HCT116 (cell line): Measurements from ENCODE around the gene STK32B. TPM values are rescaled to one million over a fixed set of nuclear protein-coding genes. Genes with fewer than 3 reads are reported as not detected.

ENCODE experiments used
- ATAC-seq: fragments of 200-7000 bp; cut with Tn5 transposase; 2 replicates; pipeline ENCODE4 v1.9.1; 2020; ENCODE audit warnings: mild to moderate bottlenecking, moderate library complexity
- BruUV-seq: library from RNA; stranded (reverse); fragments of 400-500 nt; replicated peaks from 2 replicates; lab custom pipeline; 2021; lab: Mats Ljungman, UMichigan
- CTCF ChIA-PET: fragments of 300-600 bp; sonication (Branson Sonifier 250); formaldehyde crosslinking; loops from one replicate; lab custom pipeline; 2021; ENCODE audit warnings: antibody characterized with exemption; lab: Charles Lee
- POLR2A ChIA-PET: fragments of 300-600, 350-600 bp; sonication (Branson Sonifier 250); formaldehyde crosslinking; loops from one replicate; lab custom pipeline; 2021; ENCODE audit warnings: antibody characterized with exemption; lab: Charles Lee
- RAD21 ChIA-PET, 2 experiments: fragments of 300-600 bp; sonication (Branson Sonifier 250); formaldehyde crosslinking; loops; one replicate each; lab custom pipeline; 2023; ENCODE audit warnings: low total read pairs in 2 of 2; ENCODE audit not compliant: uncharacterized antibody in 2 of 2, unreplicated experiment in 2 of 2, low non-redundant PET in 1 of 2; lab: Charles Lee
- DNase-seq: peaks from one replicate; pipeline ENCODE4 v3.0.0-alpha.2; 2010; ENCODE audit warnings: low read depth, low spot score
- H2AFZ ChIP-seq: fragments of 200-600 bp; shearing (Covaris generic), sonication (generic); 2 replicates; pipeline ENCODE4 v1.6.1; 2017; ENCODE audit warnings: low read depth, mixed run types, mixed read lengths, antibody characterized with exemption, low read length; ENCODE audit not compliant: poor library complexity, severe bottlenecking
- H3K27ac ChIP-seq: 2 replicates; pipeline ENCODE4 v1.5.1; 2012; ENCODE audit warnings: low read depth, low read length
- H3K27me3 ChIP-seq: fragments of 200-600 bp; sonication (generic); 2 replicates; pipeline ENCODE4 v1.6.1; 2016; ENCODE audit warnings: mixed run types, low read length, mixed read lengths; ENCODE audit not compliant: insufficient read depth
- H3K36me3 ChIP-seq, 2 experiments: fragments of 200-500 bp in 1 of 2; fragments of 200-600 bp in 1 of 2; sonication (Bioruptor generic) in 1 of 2; sonication (generic) in 1 of 2; 2 replicates each; pipeline versions ENCODE4 v1.5.1 to v1.6.1; 2014 to 2016; ENCODE audit warnings: low read length in 2 of 2, inconsistent platforms in 1 of 2, mixed read lengths in 1 of 2, mixed run types in 1 of 2; ENCODE audit not compliant: insufficient read depth in 2 of 2, control insufficient read depth in 1 of 2
- H3K4me1 ChIP-seq, 2 experiments: fragments of 200-600 bp in 1 of 2; sonication (generic) in 1 of 2; 2 replicates each; pipeline versions ENCODE4 v1.5.1 to v1.6.1; 2012 to 2017; ENCODE audit warnings: low read length in 2 of 2, inconsistent platforms in 1 of 2, mild to moderate bottlenecking in 1 of 2, mixed read lengths in 1 of 2, mixed run types in 1 of 2, moderate library complexity in 1 of 2; ENCODE audit not compliant: insufficient read depth in 2 of 2, control insufficient read depth in 1 of 2
- H3K4me2 ChIP-seq: fragments of 200-600 bp; sonication (generic); 2 replicates; pipeline ENCODE4 v1.6.1; 2017; ENCODE audit warnings: mixed run types, low read length, mixed read lengths
- H3K4me3 ChIP-seq, 2 experiments: fragments of 200-600 bp in 1 of 2; sonication (generic) in 1 of 2; replicated peaks in 1 of 2; 2 replicates each; pipeline ENCODE4 v1.5.1; 2011 to 2016; ENCODE audit warnings: low read length in 2 of 2, control low read depth in 1 of 2, low read depth in 1 of 2, mild to moderate bottlenecking in 1 of 2, mixed read lengths in 1 of 2, mixed run types in 1 of 2
- H3K79me2 ChIP-seq: fragments of 200-600 bp; sonication (generic); 2 replicates; pipeline ENCODE4 v1.6.1; 2017; ENCODE audit warnings: mild to moderate bottlenecking, mixed run types, low read length, moderate library complexity, mixed read lengths; ENCODE audit not compliant: insufficient read depth
- H3K9ac ChIP-seq: fragments of 200-600 bp; sonication (generic); 2 replicates; pipeline ENCODE4 v1.6.1; 2016; ENCODE audit warnings: low read length, mixed read lengths
- H3K9me2 ChIP-seq: fragments of 200-600 bp; sonication (generic), shearing (Covaris generic); 2 replicates; pipeline ENCODE4 v1.6.1; 2017; ENCODE audit warnings: mixed run types, mild to moderate bottlenecking, moderate library complexity; ENCODE audit not compliant: insufficient read depth
- H3K9me3 ChIP-seq, 2 experiments: fragments of 200-500 bp in 1 of 2; fragments of 200-600 bp in 1 of 2; sonication (Bioruptor generic) in 1 of 2; sonication (generic) in 1 of 2; 2 replicates each; pipeline ENCODE4 v1.6.1; 2014 to 2017; ENCODE audit warnings: low read length in 2 of 2, mixed read lengths in 2 of 2, inconsistent platforms in 1 of 2, low read depth in 1 of 2, mild to moderate bottlenecking in 1 of 2, mixed run types in 1 of 2, moderate library complexity in 1 of 2; ENCODE audit not compliant: control insufficient read depth in 1 of 2, insufficient read depth in 1 of 2
- H4K20me1 ChIP-seq: fragments of 200-600 bp; sonication (generic), shearing (Covaris generic); 2 replicates; pipeline ENCODE4 v1.6.1; 2017; ENCODE audit warnings: mixed run types, mild to moderate bottlenecking, moderate library complexity; ENCODE audit not compliant: insufficient read depth
- ATF3 ChIP-seq: IDR thresholded peaks from 2 replicates; pipeline ENCODE4 v1.6.1; 2012
- CEBPB ChIP-seq: IDR thresholded peaks from 2 replicates; pipeline ENCODE4 v1.6.1; 2012; ENCODE audit warnings: low read depth
- EZH2 ChIP-seq: fragments of 200-600 bp; sonication (generic); IDR thresholded peaks from 2 replicates; pipeline ENCODE4 v1.6.1; 2017; ENCODE audit warnings: antibody characterized with exemption, mixed run types
- POLR2AphosphoS5 ChIP-seq: IDR thresholded peaks from 2 replicates; pipeline ENCODE4 v1.6.1; 2011; ENCODE audit warnings: mild to moderate bottlenecking, low read depth, low read length, moderate library complexity
- RAD21 ChIP-seq: IDR thresholded peaks from 2 replicates; pipeline ENCODE4 v1.6.1; 2012; ENCODE audit warnings: low read depth, mild to moderate bottlenecking
- SP1 ChIP-seq: IDR thresholded peaks from 2 replicates; pipeline ENCODE4 v1.6.1; 2012; ENCODE audit warnings: low read depth
- SRF ChIP-seq: IDR thresholded peaks from 2 replicates; pipeline ENCODE4 v1.6.1; 2012; ENCODE audit warnings: low read depth
- YY1 ChIP-seq: IDR thresholded peaks from 2 replicates; pipeline ENCODE4 v1.6.1; 2011; ENCODE audit warnings: low read length, low read depth, moderate library complexity, mild to moderate bottlenecking; ENCODE audit not compliant: insufficient replicate concordance; ENCODE audit errors: extremely low read depth
- ZFX ChIP-seq: fragments of 450-650 bp; IDR thresholded peaks from 2 replicates; pipeline ENCODE4 v1.6.1; 2017
- ZNF274 ChIP-seq: fragments of 200-500 bp; sonication (Bioruptor generic); IDR thresholded peaks from 2 replicates; pipeline ENCODE4 v1.6.1; 2014; ENCODE audit warnings: mild to moderate bottlenecking, low read depth, low read length, inconsistent platforms
- intact Hi-C: fragments of 100-400 bp; cut with micrococcal nuclease; formaldehyde crosslinking; loops from 2 replicates; pipeline ENCODE4 v1.10.0; 2022
- total RNA-seq: library from RNA; stranded (reverse); gene quantifications from one replicate; pipeline ENCODE4 v1.2.1, GENCODE V29; 2021; ENCODE audit not compliant: unreplicated experiment
- TF ChIP-seq, protein P1 (sequence below), 3 experiments: fragments of 200-600 bp in 1 of 3; sonication (generic) in 1 of 3; IDR thresholded peaks in 2 of 3; conservative IDR thresholded peaks in 1 of 3; 2 replicates each; pipeline ENCODE4 v1.5.1; 2012 to 2017; ENCODE audit warnings: low read depth in 2 of 3, low read length in 2 of 3, antibody characterized with exemption in 1 of 3, borderline replicate concordance in 1 of 3, control low read depth in 1 of 3, mild to moderate bottlenecking in 1 of 3, mixed read lengths in 1 of 3, mixed run types in 1 of 3, moderate library complexity in 1 of 3; ENCODE audit not compliant: insufficient read depth in 1 of 3

Gene STK32B
- total RNA-seq, 1 experiment from 2014 or later: not detected

DNA sequence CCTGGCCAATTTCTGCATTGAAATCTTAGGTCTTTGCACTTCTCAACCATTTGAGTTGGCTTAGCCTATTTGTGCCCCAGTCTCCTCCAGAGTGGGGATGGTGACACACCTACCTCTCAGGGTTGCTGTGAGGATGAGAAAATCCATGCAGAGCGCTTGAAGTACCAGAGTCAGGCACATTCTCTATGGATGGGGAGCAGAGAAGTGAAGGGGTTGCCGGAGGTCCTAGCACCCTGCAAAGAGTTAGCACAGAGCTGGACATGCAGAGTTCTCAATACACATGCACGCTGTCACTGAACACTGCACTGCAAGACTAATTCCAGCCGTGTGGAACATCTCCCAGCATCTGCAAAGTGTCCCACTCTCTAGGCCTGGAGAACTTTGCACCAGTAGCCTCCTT lies 2.6 kb upstream of the STK32B start:
- intact Hi-C loops: no loop called here
- Histone ChIP-seq H2AFZ (no peak overlapping the region), H3K9me2 (no peaks in the 10 kb centered on the region), H3K4me1 (no peaks in the 10 kb centered on the region), H3K36me3 (no peaks in the 10 kb centered on the region), H3K4me3 (no peak overlapping the region), H3K27ac (no peak overlapping the region), H3K27me3 (peaks cover 4% of the 10 kb centered on the region; the same call in 1 of the 2 replicates), H4K20me1 (no peaks in the 10 kb centered on the region), H3K79me2 (no peaks in the 10 kb centered on the region), H3K9me3 (no peaks in the 10 kb centered on the region), H3K9ac (no peak overlapping the region), H3K4me2 (no peak overlapping the region)
- BruUV-seq: no TSS peak
- ChIA-PET RAD21 (no interaction called here), CTCF (no interaction called here), POLR2A (no interaction called here)
- DNase-seq (no peak), ATAC-seq (no peak)
- TF ChIP-seq CEBPB (no peak), POLR2AphosphoS5 (no peak), EZH2 (no peak), SRF (no peak), SP1 (no peak), ZFX (no peak), ATF3 (no peak)

DNA sequence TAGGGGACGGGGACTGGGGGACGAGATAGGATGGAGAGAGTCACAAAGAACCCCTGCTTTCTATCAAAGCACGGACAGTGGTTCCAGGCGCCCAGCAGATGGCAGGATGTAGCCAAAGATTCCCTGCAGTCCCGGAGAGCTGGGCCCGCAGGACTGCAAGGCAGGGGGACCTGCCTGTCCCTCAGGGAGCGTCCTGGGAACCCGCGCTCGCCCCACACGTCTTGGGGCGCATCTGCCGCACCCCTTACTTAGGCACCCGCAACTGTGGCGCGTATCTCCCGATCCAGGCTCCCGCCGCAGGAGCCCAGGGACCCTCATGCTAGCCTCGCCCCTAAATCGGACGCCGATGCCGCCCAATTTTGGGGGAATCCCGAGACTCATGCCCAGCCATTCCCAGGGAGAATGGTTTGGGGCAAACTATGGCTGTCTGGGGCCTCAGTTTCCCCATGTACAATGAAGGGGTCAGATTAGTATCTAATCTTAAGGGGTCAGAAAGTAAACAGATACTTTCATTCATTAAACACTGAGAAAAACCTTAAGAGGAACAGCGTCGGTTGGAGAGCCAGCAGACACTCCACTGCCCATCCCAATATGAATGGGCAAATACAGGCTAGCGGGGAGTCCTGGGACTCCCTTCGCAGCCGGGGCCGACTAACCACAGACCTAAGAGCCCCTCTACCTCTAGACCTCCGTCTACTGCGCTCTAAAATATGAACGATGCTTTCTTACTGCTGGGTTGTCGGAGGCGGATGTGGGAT lies 581 bp upstream of the STK32B start:
- Histone ChIP-seq H3K36me3 (no peaks in the 10 kb centered on the region), H3K4me3 (no peak overlapping the region), H3K9ac (no peak overlapping the region), H3K79me2 (no peaks in the 10 kb centered on the region)
- no TSS peak for BruUV-seq
- peak; percentile 97 for ATAC-seq
- CTCF ChIA-PET: interaction anchor here (0.9 to 1.7 kb wide), 4 partner anchors 10 to 762 kb away, joined by 3 to 4 read pairs (median 3); no protein-coding TSS in a partner anchor
- TF ChIP-seq POLR2AphosphoS5 (no peak), ZNF274 (no peak), YY1 (no peak), RAD21 (peak; percentile 77)
- TF ChIP-seq, protein P1, sequence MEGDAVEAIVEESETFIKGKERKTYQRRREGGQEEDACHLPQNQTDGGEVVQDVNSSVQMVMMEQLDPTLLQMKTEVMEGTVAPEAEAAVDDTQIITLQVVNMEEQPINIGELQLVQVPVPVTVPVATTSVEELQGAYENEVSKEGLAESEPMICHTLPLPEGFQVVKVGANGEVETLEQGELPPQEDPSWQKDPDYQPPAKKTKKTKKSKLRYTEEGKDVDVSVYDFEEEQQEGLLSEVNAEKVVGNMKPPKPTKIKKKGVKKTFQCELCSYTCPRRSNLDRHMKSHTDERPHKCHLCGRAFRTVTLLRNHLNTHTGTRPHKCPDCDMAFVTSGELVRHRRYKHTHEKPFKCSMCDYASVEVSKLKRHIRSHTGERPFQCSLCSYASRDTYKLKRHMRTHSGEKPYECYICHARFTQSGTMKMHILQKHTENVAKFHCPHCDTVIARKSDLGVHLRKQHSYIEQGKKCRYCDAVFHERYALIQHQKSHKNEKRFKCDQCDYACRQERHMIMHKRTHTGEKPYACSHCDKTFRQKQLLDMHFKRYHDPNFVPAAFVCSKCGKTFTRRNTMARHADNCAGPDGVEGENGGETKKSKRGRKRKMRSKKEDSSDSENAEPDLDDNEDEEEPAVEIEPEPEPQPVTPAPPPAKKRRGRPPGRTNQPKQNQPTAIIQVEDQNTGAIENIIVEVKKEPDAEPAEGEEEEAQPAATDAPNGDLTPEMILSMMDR (IDR thresholded peaks at IDR 0.05 in 2 of 3, conservative IDR thresholded peaks at IDR 0.05 in 1 of 3; ENCODE audit: borderline replicate concordance in 1 of 3, insufficient read depth in 1 of 3, low read depth in 2 of 3, low read length in 2 of 3): peak; percentile 53 to 74 (median 67); a peak in 5 of 6 replicates
- TF ChIP-seq, all 23 proteins: peak for 2
- no peaks in the 10 kb centered on the region for H4K20me1 ChIP-seq
- H3K9me3 ChIP-seq: no peaks in the 10 kb centered on the region
- ChIA-PET RAD21 (interaction anchor here in 1 of 2 experiments (0.5 kb wide), 1 partner anchor 411 kb away, joined by 3 read pairs; no protein-coding TSS in a partner anchor), POLR2A (no interaction called here)
- H3K27me3 ChIP-seq: peaks cover 8% of the 10 kb centered on the region; the same call in 1 of the 2 replicates
- H3K27ac ChIP-seq: no peak overlapping the region
- H3K9me2 ChIP-seq: no peaks in the 10 kb centered on the region
- intact Hi-C loops: loop anchor here (1.0 to 2.0 kb wide), 5 partner anchors 92 to 762 kb away; no protein-coding TSS in a partner anchor
- peak; percentile 34 for DNase-seq
- no peak overlapping the region for H3K4me2 ChIP-seq
- no peaks in the 10 kb centered on the region for H3K4me1 ChIP-seq
- H2AFZ ChIP-seq: no peak overlapping the region
